Stimulated activated CD8-positive, alpha-beta memory T cell treated with anti-CD3 and anti-CD28 coated beads, Interleukin-7, amount 100 ng/mL, for 4 hours (primary cell): Measurements from ENCODE around the gene ARTN.

Experiments
- DNase-seq, 2 donors: peaks; one replicate each; pipeline ENCODE4 v3.0.0-alpha.2; 2020; ENCODE audit warnings: low read depth in 2 of 2

The ARTN gene

DNA sequence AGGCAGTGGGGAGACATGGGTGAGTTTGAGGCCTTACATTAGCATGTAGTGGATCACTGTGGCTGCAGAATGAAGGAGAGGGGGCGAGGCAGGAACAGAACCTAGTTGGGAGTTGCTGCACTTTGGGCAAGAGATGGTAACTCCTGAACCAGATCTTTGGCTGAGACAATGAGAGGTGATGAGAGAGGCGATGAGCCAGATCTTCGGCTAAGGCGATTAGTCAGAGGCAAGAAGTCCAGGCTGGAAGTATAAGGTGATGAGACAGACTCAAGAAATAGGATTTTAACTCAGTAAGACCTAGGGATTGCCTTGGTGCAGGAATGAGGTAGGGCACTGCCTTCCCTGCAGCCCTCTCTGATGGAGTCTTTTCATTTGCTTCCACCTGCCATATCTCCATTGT, 9.1 kb upstream of the ARTN start:
- no peak for DNase-seq

DNA sequence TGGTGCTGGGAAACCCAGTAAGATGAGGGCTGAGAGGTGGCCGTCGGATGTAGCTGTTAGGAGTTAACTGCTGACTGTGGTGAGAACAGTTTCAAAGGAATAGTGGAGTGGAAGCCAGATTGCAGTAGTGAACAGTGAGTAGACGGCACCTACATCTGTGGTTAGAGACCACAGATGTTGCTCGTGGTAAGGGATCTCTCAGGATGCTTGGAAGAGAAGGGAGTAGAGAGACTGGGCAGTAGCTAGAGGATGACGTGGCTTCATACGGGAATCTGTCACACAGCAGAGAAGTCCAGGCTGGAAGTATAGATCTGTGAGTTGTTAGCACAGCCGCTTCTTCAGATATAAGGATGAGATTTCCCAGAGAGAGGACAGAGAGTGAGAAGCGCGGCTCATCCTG, 7.8 kb upstream of the ARTN start:
- no peak for DNase-seq

DNA sequence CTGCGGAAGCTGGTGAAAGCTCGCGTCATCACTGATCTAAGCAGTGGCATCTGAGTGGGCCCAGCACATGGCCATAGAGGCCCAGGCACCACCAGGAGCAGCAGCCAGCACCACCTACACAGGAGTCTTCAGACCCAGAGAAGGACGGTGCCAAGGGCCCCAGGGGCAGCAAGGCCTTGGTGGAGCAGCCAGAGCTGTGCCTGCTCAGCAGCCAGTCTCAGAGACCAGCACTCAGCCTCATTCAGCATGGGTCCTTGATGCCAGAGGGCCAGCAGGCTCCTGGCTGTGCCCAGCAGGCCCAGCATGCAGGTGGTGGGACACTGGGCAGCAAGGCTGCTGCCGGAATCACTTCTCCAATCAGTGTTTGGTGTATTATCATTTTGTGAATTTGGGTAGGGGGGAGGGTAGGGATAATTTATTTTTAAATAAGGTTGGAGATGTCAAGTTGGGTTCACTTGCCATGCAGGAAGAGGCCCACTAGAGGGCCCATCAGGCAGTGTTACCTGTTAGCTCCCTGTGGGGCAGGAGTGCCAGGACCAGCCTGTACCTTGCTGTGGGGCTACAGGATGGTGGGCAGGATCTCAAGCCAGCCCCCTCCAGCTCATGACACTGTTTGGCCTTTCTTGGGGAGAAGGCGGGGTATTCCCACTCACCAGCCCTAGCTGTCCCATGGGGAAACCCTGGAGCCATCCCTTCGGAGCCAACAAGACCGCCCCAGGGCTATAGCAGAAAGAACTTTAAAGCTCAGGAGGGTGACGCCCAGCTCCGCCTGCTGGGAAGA, 3.2 kb upstream of the ARTN start:
- no peak for DNase-seq

DNA sequence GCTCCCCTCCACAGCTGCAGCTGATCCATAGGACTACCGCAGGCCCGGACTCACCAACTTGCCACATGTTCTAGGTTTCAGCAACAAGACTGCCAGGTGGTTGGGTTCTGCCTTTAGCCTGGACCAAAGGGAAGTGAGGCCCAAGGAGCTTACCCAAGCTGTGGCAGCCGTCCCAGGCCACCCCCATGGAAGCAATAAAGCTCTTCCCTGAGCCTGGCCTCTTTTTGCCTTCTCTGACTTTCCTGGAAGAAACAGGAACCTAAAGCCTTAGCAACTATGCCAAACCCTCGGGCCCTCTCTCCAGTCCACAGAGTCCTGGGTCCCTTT, 2.7 kb upstream of the ARTN start:
- DNase-seq, result no peak

GRCh38 chr1:43931711-43932660, 1.6 kb upstream of the ARTN start:
- no peak for DNase-seq

GRCh38 chr1:43932786-43933385, 715 bp upstream of the ARTN start:
- DNase-seq, result no peak

DNA sequence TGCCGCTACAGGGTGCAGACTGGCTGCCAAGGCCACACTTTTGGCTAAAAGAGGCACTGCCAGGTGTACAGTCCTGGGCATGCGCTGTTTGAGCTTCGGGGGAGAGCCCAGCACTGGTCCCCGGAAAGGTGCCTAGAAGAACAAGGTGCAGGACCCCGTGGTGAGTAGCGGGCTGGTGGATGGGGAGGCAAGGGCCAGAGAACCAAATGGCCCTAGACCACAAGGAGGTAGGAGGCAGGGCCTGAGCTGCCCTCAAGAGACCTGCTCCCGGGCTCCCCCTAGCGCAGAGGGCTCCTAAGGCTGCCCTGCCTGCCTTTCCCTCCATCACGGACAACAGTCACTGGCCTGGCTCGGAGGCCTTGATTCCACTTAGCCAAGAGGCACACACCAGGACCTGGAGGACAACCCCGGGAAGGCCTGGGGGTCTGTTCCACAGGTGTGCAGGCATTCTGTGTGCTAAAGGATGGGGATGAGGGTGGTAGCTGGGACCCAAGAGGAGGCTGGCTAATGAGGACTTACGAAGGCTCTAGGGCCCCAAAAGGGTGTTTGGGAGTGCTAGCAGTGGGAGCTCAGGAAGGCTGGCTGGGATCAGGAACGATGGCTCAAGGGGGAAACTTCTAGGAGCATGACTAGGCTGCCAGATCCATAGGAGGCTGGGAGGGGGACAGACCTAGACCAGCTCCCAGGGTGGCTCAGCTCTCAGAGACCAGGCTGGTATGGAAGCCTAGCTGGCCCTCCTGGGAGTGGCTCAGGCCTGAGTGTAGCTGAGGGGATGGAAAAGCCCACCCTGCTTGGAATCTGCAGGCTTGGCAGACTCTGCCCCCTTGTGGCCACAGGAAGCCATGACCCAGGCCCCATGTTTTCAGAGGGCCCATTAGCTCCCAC, 742 bp downstream of the ARTN start:
- peak; percentile 14 to 20 for DNase-seq

DNA sequence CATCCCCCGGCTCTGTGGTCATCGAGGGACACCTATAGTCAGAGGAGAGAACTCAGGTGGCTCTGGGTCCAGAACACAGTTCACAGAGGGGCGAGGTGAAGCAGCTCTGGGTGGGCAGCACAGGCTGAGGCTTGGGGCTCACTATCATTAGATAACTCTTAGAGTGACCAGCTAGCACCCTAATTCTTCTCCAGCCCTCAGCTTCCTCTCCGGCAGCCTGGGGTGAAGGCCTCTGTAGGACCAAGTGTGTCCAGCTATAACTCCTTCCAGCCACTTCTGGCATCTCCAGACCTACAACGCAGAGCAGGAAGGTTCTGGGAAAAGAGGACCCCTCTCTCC, 1.4 kb downstream of the ARTN start:
- no peak for DNase-seq

DNA sequence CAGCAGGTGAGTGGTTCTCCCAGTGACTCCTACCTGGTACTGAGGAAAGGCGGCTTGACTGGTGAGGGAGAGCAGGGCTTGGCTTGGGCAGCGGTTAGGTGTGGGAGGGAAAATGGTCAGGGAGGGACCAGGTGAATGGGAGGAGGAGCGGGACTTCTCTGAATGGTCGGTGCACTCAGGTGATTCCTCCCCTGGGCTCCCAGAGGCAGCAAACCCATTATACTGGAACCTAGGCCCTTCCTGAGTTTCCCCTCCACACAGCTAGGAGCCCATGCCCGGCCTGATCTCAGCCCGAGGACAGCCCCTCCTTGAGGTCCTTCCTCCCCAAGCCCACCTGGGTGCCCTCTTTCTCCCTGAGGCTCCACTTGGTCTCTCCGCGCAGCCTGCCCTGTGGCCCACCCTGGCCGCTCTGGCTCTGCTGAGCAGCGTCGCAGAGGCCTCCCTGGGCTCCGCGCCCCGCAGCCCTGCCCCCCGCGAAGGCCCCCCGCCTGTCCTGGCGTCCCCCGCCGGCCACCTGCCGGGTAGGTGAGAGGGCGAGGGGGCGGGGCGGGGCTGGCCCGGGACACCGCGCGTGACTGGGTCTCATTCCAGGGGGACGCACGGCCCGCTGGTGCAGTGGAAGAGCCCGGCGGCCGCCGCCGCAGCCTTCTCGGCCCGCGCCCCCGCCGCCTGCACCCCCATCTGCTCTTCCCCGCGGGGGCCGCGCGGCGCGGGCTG, 2.3 kb downstream of the ARTN start:
- no peak for DNase-seq

DNA sequence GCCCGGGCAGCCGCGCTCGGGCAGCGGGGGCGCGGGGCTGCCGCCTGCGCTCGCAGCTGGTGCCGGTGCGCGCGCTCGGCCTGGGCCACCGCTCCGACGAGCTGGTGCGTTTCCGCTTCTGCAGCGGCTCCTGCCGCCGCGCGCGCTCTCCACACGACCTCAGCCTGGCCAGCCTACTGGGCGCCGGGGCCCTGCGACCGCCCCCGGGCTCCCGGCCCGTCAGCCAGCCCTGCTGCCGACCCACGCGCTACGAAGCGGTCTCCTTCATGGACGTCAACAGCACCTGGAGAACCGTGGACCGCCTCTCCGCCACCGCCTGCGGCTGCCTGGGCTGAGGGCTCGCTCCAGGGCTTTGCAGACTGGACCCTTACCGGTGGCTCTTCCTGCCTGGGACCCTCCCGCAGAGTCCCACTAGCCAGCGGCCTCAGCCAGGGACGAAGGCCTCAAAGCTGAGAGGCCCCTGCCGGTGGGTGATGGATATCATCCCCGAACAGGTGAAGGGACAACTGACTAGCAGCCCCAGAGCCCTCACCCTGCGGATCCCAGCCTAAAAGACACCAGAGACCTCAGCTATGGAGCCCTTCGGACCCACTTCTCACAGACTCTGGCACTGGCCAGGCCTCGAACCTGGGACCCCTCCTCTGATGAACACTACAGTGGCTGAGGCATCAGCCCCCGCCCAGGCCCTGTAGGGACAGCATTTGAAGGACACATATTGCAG, 3.0 kb downstream of the ARTN start:
- DNase-seq, result no peak

DNA sequence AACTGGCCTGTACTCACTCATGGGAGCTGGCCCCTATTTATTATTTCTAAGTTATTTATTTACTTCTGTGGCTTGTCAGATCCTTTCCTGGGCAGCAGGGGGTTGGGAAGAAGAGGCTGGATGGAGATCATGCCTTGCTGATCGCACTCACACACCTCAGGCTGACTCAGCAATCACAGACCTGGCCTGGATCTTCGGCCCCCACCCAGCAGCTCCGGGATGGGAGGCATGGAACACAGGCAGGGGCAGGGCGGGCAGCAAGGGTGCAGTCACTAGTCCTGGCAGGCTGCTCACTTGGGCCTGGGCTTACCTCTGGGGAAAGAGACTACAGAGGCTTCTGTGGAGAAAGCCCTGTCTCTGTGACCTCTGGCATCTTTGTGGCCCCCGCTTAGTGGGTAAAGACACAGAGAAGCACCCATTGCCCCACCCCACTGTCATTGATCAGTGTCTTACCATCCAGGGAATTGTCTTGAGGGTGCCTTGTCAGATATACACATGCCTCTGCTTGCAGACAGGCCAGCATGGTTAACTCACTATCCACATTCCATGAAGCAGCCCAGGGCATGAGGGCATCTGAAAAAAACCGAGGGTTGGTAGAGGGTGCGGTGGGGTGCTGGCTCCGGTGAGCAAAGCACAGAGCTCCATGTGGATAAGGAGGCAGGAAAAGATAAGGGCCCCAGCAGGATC, 3.7 kb downstream of the ARTN start:
- no peak for DNase-seq

DNA sequence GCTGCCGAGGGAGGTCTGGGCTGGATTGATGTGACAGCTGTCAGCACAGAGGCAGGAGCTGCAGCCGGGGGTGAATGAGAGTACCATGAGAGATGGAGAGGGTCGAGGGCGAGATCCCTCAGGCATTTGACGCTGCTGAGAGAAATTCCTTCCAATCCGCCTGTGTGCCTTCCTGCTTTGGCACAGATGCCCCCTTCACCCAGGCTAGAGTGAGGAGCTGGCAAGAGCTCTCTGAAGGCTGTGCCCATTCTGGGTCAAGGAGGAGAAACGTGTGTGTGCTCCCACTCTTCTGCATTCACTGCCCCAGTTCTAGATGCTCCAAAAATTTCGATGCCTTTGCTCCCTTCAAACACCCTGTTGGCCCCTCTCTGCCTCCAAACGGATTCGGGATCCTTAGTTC, 4.8 kb downstream of the ARTN start:
- no peak for DNase-seq

GRCh38 chr1:43938892-43939587, 5.4 kb downstream of the ARTN start:
- DNase-seq, result no peak

GRCh38 chr1:43942411-43942810, 8.8 kb downstream of the ARTN start:
- no peak for DNase-seq

- DNase-seq, result no peak
Measured at GRCh38 chr1:43944860-43945259, 11.3 kb downstream of the ARTN start.

GRCh38 chr1:43945674-43946235, 12.2 kb downstream of the ARTN start:
- no peak for DNase-seq

DNA sequence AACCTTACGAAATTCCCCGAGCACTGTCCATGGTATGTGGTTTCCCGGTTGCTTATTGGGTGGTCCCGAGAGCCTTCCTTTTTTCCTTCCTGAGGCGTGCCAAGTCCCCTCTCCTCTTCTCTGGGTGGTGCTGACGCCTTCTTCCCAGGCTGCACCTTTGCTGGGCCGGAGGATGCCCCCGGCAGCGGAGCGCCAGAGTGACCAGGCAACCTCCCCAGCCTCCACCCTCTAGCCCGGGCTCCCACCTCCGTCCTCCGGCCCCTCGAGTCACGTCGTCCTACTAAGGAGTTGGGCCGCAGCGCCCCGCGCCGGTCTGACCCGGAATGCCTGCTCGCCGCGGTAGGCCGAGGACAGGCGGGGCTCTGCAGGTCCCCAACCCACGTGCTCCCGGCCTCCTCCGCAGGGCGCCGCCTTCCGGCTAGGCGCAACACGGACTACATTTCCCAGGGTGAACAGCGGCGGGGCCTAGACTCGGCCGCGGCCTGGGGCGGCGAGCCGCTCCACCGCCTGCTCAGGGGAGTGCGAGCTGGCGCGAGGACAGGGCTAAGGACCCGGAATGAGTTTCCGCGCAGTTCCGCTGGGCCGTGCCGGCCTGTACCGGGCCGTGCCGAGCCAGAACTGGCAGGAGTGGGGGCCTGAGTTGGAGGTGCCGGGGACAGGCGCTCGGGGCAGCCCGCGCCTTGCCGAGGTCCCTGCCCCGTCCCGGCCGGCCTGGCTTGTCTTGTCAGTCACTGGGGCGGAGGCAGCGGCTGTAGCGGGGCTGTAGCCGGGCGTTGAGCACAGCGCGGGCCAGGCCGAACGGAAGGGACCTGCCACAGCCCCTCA, 12.8 kb downstream of the ARTN start, which contains the start of gene IPO13:
Gene IPO13, plus strand, starts transcription at position 715 of the 825 bp plus-strand sequence. CDS start 651 bp downstream, outside the sequence.
- peak; percentile 87 to 94 for DNase-seq
